ENCODE measurements around the gene CTIF. TPM values are rescaled to one million over a fixed set of nuclear protein-coding genes. Genes with fewer than 3 reads are reported as not detected.
A peak's percentile ranks its signal among the peaks of the same experiment; 100 is the strongest.

The CTIF gene
- total and polyA plus RNA-seq, 4 donors = 10.6 to 26.7 (median 12.3) TPM

- H3K36me3 ChIP-seq (ENCODE audit: control insufficient read depth in 4 of 4, insufficient read depth in 3 of 4, low read depth in 1 of 4, low read length in 3 of 4) = no peaks in the 10 kb centered on the region
- TF ChIP-seq CTCF (IDR thresholded peaks at IDR 0.05; ENCODE audit: low read depth, low read length, missing input control) (no peak), EGR1 (IDR thresholded peaks at IDR 0.05; ENCODE audit: low read depth in 2 of 2) (no peak), FOXA2 (IDR thresholded peaks at IDR 0.05) (no peak), JUND (IDR thresholded peaks at IDR 0.05) (no peak), RXRA (IDR thresholded peaks at IDR 0.05) (no peak), HNF4A (conservative IDR thresholded peaks at IDR 0.05) (no peak), RAD21 (IDR thresholded peaks at IDR 0.05) (no peak)
- TF ChIP-seq, protein P1, sequence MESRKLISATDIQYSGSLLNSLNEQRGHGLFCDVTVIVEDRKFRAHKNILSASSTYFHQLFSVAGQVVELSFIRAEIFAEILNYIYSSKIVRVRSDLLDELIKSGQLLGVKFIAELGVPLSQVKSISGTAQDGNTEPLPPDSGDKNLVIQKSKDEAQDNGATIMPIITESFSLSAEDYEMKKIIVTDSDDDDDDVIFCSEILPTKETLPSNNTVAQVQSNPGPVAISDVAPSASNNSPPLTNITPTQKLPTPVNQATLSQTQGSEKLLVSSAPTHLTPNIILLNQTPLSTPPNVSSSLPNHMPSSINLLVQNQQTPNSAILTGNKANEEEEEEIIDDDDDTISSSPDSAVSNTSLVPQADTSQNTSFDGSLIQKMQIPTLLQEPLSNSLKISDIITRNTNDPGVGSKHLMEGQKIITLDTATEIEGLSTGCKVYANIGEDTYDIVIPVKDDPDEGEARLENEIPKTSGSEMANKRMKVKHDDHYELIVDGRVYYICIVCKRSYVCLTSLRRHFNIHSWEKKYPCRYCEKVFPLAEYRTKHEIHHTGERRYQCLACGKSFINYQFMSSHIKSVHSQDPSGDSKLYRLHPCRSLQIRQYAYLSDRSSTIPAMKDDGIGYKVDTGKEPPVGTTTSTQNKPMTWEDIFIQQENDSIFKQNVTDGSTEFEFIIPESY (IDR thresholded peaks at IDR 0.05) = no peak
- no peak overlapping the region for H3K4me3 ChIP-seq (ENCODE audit: low read depth in 1 of 3, low read length in 3 of 3)
- WGBS = 83% methylated on average over 4 of the region's 4 CpGs
- peak overlapping the region in 1 of 2 donors; percentile 42 for H3K27ac ChIP-seq (ENCODE audit: low read depth in 1 of 2, low read length in 2 of 2)
- H3K27me3 ChIP-seq (ENCODE audit: control insufficient read depth in 4 of 4, insufficient read depth in 4 of 4, low read length in 3 of 4) = no peaks in the 10 kb centered on the region
- H3K9me3 ChIP-seq (ENCODE audit: control insufficient read depth in 4 of 4, low read length in 3 of 4) = no peaks in the 10 kb centered on the region
- DNase-seq (ENCODE audit: low spot score) = no peak
- peaks cover 7 to 43% (median 25%) of the 10 kb centered on the region in 4 donors for H3K4me1 ChIP-seq (ENCODE audit: control insufficient read depth in 4 of 4, insufficient read depth in 4 of 4, low read length in 3 of 4)
- H3K9ac ChIP-seq (ENCODE audit: low read depth in 1 of 2, low read length in 2 of 2) = no peak overlapping the region
These were observed 10.1 kb downstream of the CTIF start for GRCh38 chr18:48548921-48549320.

- Histone ChIP-seq H3K4me1 (ENCODE audit: control insufficient read depth in 4 of 4, insufficient read depth in 4 of 4, low read length in 3 of 4) (peaks cover 6 to 47% (median 25%) of the 10 kb centered on the region in 4 donors), H3K27ac (ENCODE audit: low read depth in 1 of 2, low read length in 2 of 2) (no peak overlapping the region), H3K4me3 (ENCODE audit: low read depth in 1 of 3, low read length in 3 of 3) (no peak overlapping the region), H3K36me3 (ENCODE audit: control insufficient read depth in 4 of 4, insufficient read depth in 3 of 4, low read depth in 1 of 4, low read length in 3 of 4) (no peaks in the 10 kb centered on the region), H3K9me3 (ENCODE audit: control insufficient read depth in 4 of 4, low read length in 3 of 4) (no peaks in the 10 kb centered on the region), H3K9ac (ENCODE audit: low read depth in 1 of 2, low read length in 2 of 2) (no peak overlapping the region), H3K27me3 (ENCODE audit: control insufficient read depth in 4 of 4, insufficient read depth in 4 of 4, low read length in 3 of 4) (no peaks in the 10 kb centered on the region)
- WGBS = 90% methylated on average over 2 of the region's 2 CpGs
- no peak for DNase-seq (ENCODE audit: low spot score)
- no peak for TF ChIP-seq REST (IDR thresholded peaks at IDR 0.05)
- TF ChIP-seq SP1 (IDR thresholded peaks at IDR 0.05) = no peak
- no peak for TF ChIP-seq FOXA2 (IDR thresholded peaks at IDR 0.05)
- TF ChIP-seq, protein P1 (IDR thresholded peaks at IDR 0.05) = no peak
- TF ChIP-seq, protein P2, sequence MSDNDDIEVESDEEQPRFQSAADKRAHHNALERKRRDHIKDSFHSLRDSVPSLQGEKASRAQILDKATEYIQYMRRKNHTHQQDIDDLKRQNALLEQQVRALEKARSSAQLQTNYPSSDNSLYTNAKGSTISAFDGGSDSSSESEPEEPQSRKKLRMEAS (IDR thresholded peaks at IDR 0.05) = no peak
- no peak for TF ChIP-seq FOXA1 (IDR thresholded peaks at IDR 0.05)
- TF ChIP-seq EGR1 (IDR thresholded peaks at IDR 0.05; ENCODE audit: low read depth in 2 of 2) = no peak
These were observed 11.4 kb downstream of the CTIF start for GRCh38 chr18:48550101-48550729.

All from liver (tissue), 9 donors.